Stomach (tissue), 4 donors: ENCODE data around the gene LTBR.
A peak's percentile ranks its signal among the peaks of the same experiment; 100 is the strongest.

Experiments
- POLR2A ChIP-seq, 4 donors: fragments of 450-650 bp; IDR thresholded peaks; one replicate each; pipeline ENCODE4 v1.6.1; 2016; ENCODE audit warnings: antibody characterized with exemption in 4 of 4, control low read depth in 2 of 4, mild to moderate bottlenecking in 1 of 4, moderate library complexity in 1 of 4
- TF ChIP-seq, protein P1 (sequence below), 7 experiments: fragments of 450-650 bp in 4 of 7; fragments of 200-600 bp in 3 of 7; sonication (generic) in 3 of 7; IDR thresholded peaks; one replicate each; pipeline ENCODE4 v1.5.1; 2016 to 2019; ENCODE audit warnings: antibody characterized with exemption in 7 of 7, control low read depth in 2 of 7, mild to moderate bottlenecking in 1 of 7

DNA sequence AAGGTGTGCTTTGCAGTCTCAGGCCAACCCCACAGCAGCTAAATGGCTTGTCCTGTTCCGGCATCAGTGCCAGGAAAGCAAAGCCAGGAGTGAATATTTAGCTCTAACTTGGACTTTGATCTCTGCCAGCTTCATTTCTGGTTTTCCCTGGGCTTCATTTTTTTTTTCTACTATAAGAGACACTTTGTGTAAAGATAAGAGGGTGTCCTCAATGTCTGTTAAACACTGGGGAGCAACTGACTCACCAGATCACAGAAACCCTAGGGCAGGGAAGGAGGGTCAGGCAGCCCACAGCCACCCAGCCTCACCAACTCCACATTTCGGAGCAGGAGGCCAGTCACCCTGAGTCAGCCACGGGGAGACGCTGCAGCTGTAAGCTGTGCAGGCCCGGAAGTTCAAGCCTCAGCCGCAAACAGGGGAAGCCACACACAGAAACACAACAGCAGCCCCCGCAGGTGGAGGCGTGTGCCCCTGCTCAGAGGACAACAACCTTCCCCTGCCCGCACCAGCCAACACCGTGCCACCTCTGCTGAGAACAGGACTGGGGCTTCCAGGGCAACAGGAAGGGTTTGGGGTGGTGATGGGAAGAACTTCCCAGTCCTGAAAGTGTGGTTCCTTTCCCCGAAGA lies 48.4 kb upstream of the LTBR start:
- TF ChIP-seq, protein P1, sequence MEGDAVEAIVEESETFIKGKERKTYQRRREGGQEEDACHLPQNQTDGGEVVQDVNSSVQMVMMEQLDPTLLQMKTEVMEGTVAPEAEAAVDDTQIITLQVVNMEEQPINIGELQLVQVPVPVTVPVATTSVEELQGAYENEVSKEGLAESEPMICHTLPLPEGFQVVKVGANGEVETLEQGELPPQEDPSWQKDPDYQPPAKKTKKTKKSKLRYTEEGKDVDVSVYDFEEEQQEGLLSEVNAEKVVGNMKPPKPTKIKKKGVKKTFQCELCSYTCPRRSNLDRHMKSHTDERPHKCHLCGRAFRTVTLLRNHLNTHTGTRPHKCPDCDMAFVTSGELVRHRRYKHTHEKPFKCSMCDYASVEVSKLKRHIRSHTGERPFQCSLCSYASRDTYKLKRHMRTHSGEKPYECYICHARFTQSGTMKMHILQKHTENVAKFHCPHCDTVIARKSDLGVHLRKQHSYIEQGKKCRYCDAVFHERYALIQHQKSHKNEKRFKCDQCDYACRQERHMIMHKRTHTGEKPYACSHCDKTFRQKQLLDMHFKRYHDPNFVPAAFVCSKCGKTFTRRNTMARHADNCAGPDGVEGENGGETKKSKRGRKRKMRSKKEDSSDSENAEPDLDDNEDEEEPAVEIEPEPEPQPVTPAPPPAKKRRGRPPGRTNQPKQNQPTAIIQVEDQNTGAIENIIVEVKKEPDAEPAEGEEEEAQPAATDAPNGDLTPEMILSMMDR (IDR thresholded peaks at IDR 0.05): peak in 4 of 7 experiments; percentile 36 to 58 (median 48)
- TF ChIP-seq POLR2A (IDR thresholded peaks at IDR 0.05): no peak
